Heart left ventricle (tissue), 16 donors: ENCODE data around the gene TMEM11. TPM values are rescaled to one million over a fixed set of nuclear protein-coding genes. Genes with fewer than 3 reads are reported as not detected.

Source experiments
- ATAC-seq, 4 donors: fragments of 200-7000 bp; cut with Tn5 transposase; one replicate each; pipeline ENCODE4 v1.9.1; 2020 to 2022; ENCODE audit warnings: moderate library complexity in 4 of 4, mild to moderate bottlenecking in 3 of 4, moderate number of reproducible peaks in 1 of 4
- DNase-seq, 5 donors: peaks; one replicate each; pipeline ENCODE4 v3.0.0-alpha.2; 2020
- H3K27ac ChIP-seq, 12 donors: fragments of 200-600 bp; sonication (generic) in 4 of 12; one replicate each; pipeline versions ENCODE4 v1.5.0 to v1.8.0; 2016 to 2022; ENCODE audit warnings: mild to moderate bottlenecking in 2 of 12
- H3K27me3 ChIP-seq, 9 donors: fragments of 200-600 bp; sonication (generic) in 2 of 9; one replicate each; pipeline versions ENCODE4 v1.5.1 to v1.8.0; 2016 to 2022; ENCODE audit warnings: mild to moderate bottlenecking in 3 of 9
- H3K36me3 ChIP-seq, 9 donors: fragments of 200-600 bp; sonication (generic) in 2 of 9; one replicate each; pipeline versions ENCODE4 v1.5.0 to v1.8.0; 2018 to 2022; ENCODE audit warnings: mild to moderate bottlenecking in 2 of 9
- H3K4me1 ChIP-seq, 12 donors: fragments of 200-600 bp; sonication (generic) in 4 of 12; one replicate each; pipeline versions ENCODE4 v1.5.0 to v1.8.0; 2016 to 2022; ENCODE audit warnings: mild to moderate bottlenecking in 3 of 12
- H3K4me3 ChIP-seq, 12 donors: fragments of 200-600 bp; sonication (generic) in 4 of 12; one replicate each; pipeline versions ENCODE4 v1.5.0 to v1.8.0; 2017 to 2022; ENCODE audit warnings: mild to moderate bottlenecking in 9 of 12, moderate library complexity in 4 of 12
- H3K9me3 ChIP-seq, 12 donors: fragments of 200-600 bp; sonication (generic) in 4 of 12; one replicate each; pipeline versions ENCODE4 v1.5.0 to v1.8.0; 2016 to 2022; ENCODE audit warnings: mild to moderate bottlenecking in 1 of 12
- CTCF ChIP-seq, 12 donors: fragments of 200-600 bp; sonication (generic) in 4 of 12; IDR thresholded peaks; one replicate each; pipeline versions ENCODE4 v1.5.0 to v1.8.0; 2018 to 2022; ENCODE audit warnings: antibody characterized with exemption in 12 of 12, mild to moderate bottlenecking in 5 of 12
- POLR2A ChIP-seq, 2 donors: fragments of 450-650 bp; IDR thresholded peaks; one replicate each; pipeline ENCODE4 v1.6.1; 2017; ENCODE audit warnings: antibody characterized with exemption in 2 of 2, mild to moderate bottlenecking in 2 of 2, moderate library complexity in 2 of 2
- WGBS, 4 donors: extraction: QIAGEN DNeasy Blood & Tissue Kit in 2 of 4; methylation state at CpG; one replicate each; pipeline versions ENCODE4 v1.1.5 to v1.1.7; 2013 to 2018; 5-methylcytosine and 5-hydroxymethylcytosine counted together
- intact Hi-C, 10 donors: fragments of 100-400 bp; cut with DNase I; formaldehyde crosslinking; loops; one replicate each; pipeline versions ENCODE4 v1.11.1 to v1.14.2; 2022
- polyA plus RNA-seq, 2 donors: library from polyadenylated mRNA; stranded (reverse); fragments of 200-250 nt; gene quantifications; one replicate each; pipeline ENCODE4 v1.2.3, GENCODE V29; 2013
- total RNA-seq, 9 donors: library from RNA; depleted of rRNA in 2 of 9; stranded (reverse); fragments of >200 nt in 2 of 9; fragmentation: NEBNext Ultra II Directional in 3 of 9; extraction: Animal tissue kit (Norgen Biotek cat#: 25700) in 3 of 9; gene quantifications; one replicate each; pipeline versions ENCODE4 v1.1.0 to v1.2.4, GENCODE V29; 2016 to 2023
- donor health status: ischemic (EF 13 %, LVEDD 7.1; RV severe dilation, severe dysfunction).
- donor health status: healthy with polysubstance abuse.
- donor health status: DM: no; HTN: yes; CAD: no.
- donor health status: DM: no; HTN: no; CAD: no.
- donor health status: ischemic (EF 25% LVEDD 6.9; RV normal size, moderate dysfunction).
- donor health status: ischemic (EF 25% LVEDD 5.7; RV mildly dilated, moderate dysfunction).
- donor health status: healthy.
- donor health status: DM: yes; HTN: yes; CAD: no.
- donor health status: ischemic (EF 35%, LVEDD 5.7; RV mildly dilated, moderate dysfunction).
- donor health status: nonischemic (EF 11% LVEDD 7.7; RV severe dilation, severe dysfunction).
- donor health status: DM: yes; HTN: yes; CAD: no.
- donor health status: PGD.
- donor health status: ischemic (EF 29% LVEDD 5.4; RV normal size, mild dysfunction).
- donor health status: nonischemic (EF 23%, LVEDD 6.1; RV moderate dilation, normal function).

The TMEM11 gene
- total and polyA plus RNA-seq, 11 donors, result 23.2 to 59.7 (median 33.0) TPM

GRCh38 chr17:21249920-21250703 lies 36.2 kb upstream of the TMEM11 start:
- H3K4me1 ChIP-seq, result peaks cover 0 to 76% (median 47%) of the 10 kb centered on the region in 12 donors
- peak overlapping the region in 2 of 12 donors; percentile 33 to 81 for H3K27ac ChIP-seq
- H3K36me3 ChIP-seq, result peaks cover 0 to 2% (median 0%) of the 10 kb centered on the region in 9 donors
- no peak for ATAC-seq
- DNase-seq, result no peak
- intact Hi-C loops, result loop anchor here in 9 of 10 donors (5.0 to 10.0 kb wide), 3 partner anchors 38 to 125 kb away; partner anchors contain the start of genes DHRS7B (in 9 of the 9) and TMEM11 (in 2 of the 9)
- H3K9me3 ChIP-seq, result no peaks in the 10 kb centered on the region
- TF ChIP-seq POLR2A (IDR thresholded peaks at IDR 0.05) (no peak), CTCF (IDR thresholded peaks at IDR 0.05) (no peak)
- H3K27me3 ChIP-seq, result no peaks in the 10 kb centered on the region
- 67 to 81% (median 71%) methylated on average over 7 of the region's 7 CpGs for WGBS, 4 donors
- H3K4me3 ChIP-seq, result no peak overlapping the region

GRCh38 chr17:21249086-21249795 lies 35.3 kb upstream of the TMEM11 start:
- Histone ChIP-seq H3K27me3 (no peaks in the 10 kb centered on the region), H3K27ac (peak overlapping the region in 8 of 12 donors; percentile 18 to 80 (median 60)), H3K36me3 (peaks cover 0 to 2% (median 0%) of the 10 kb centered on the region in 9 donors), H3K4me1 (peaks cover 0 to 76% (median 47%) of the 10 kb centered on the region in 12 donors), H3K9me3 (no peaks in the 10 kb centered on the region), H3K4me3 (no peak overlapping the region)
- intact Hi-C loops, result loop anchor here in 4 of 10 donors (10.0 kb wide), 1 partner anchor 124 kb away; the partner anchor contains the start of gene DHRS7B (in 4 of the 4)
- ATAC-seq, result peak in 1 of 4 donors; percentile 15
- TF ChIP-seq POLR2A (IDR thresholded peaks at IDR 0.05), result no peak
- no peak for TF ChIP-seq CTCF (IDR thresholded peaks at IDR 0.05)
- no peak for DNase-seq
- 64 to 80% (median 73%) methylated on average over 11 to 12 of the region's 12 CpGs for WGBS, 4 donors

- H3K4me1 ChIP-seq, result peaks cover 0 to 77% (median 44%) of the 10 kb centered on the region in 12 donors
- H3K9me3 ChIP-seq, result no peaks in the 10 kb centered on the region
- intact Hi-C loops, result loop anchor here in 4 of 10 donors (10.0 kb wide), 1 partner anchor 124 kb away; the partner anchor contains the start of gene DHRS7B (in 4 of the 4)
- peak overlapping the region in 9 of 12 donors; percentile 18 to 80 (median 60) for H3K27ac ChIP-seq
- H3K4me3 ChIP-seq, result no peak overlapping the region
- no peaks in the 10 kb centered on the region for H3K27me3 ChIP-seq
- peak; percentile 47 to 67 (median 59) for ATAC-seq
- TF ChIP-seq POLR2A (IDR thresholded peaks at IDR 0.05) (no peak), CTCF (IDR thresholded peaks at IDR 0.05) (no peak)
- H3K36me3 ChIP-seq, result peaks cover 0 to 2% (median 0%) of the 10 kb centered on the region in 9 donors
- DNase-seq, result peak in 1 of 5 donors; percentile 54
- 55 to 75% (median 66%) methylated on average over 2 to 4 of the region's 4 CpGs for WGBS, 4 donors
Observed at GRCh38 chr17:21248500-21248899, 34.5 kb upstream of the TMEM11 start.
